Measurements from ENCODE around the gene COLEC11. TPM values are rescaled to one million over a fixed set of nuclear protein-coding genes. Genes with fewer than 3 reads are reported as not detected.

Gene COLEC11
- total and polyA plus RNA-seq, 9 of the 15 experiments (the other 6 are each of a cell fraction or from before 2014, with no cell fraction given): 0.32 to 4.3 (median 1.8) TPM

GRCh38 chr2:3681625-3682024, 86.7 kb downstream of the COLEC11 start:
- CTCF ChIA-PET (ENCODE audit: low intra/inter-chr PET ratio): no interaction called here
- Histone ChIP-seq H3K9ac (ENCODE audit: insufficient read depth in 1 of 2, low read depth in 2 of 2, low read length in 2 of 2) (no peak overlapping the region), H3K4me2 (ENCODE audit: insufficient read depth, low read length) (no peak overlapping the region), H3K27me3 (ENCODE audit: control insufficient read depth in 2 of 2, insufficient read depth in 2 of 2, low read length in 2 of 2) (peaks cover 13 to 44% of the 10 kb centered on the region in 2 experiments; a peak in 4 of 5 replicates), H3K27ac (ENCODE audit: extremely low read depth, low read depth, low read length) (no peak overlapping the region), H3K9me3 (replicated peaks; ENCODE audit: control insufficient read depth, insufficient read depth, low read depth, low read length) (no peaks in the 10 kb centered on the region), H3K36me3 (ENCODE audit: control insufficient read depth, insufficient read depth, low read length) (no peaks in the 10 kb centered on the region), H3K9me1 (ENCODE audit: control insufficient read depth, insufficient read depth, low read length) (no peaks in the 10 kb centered on the region), H3K4me3 (no peak overlapping the region), H4K20me1 (replicated peaks; ENCODE audit: control insufficient read depth, insufficient read depth, low read length) (no peaks in the 10 kb centered on the region), H2AFZ (ENCODE audit: low read depth, low read length) (no peak overlapping the region), H3K79me2 (ENCODE audit: control insufficient read depth, insufficient read depth, low read length) (no peaks in the 10 kb centered on the region), H3K4me1 (replicated peaks in 1 of 2; ENCODE audit: control insufficient read depth in 2 of 2, insufficient read depth in 2 of 2, low read length in 2 of 2) (no peaks in the 10 kb centered on the region)
- TF ChIP-seq CHD2 (IDR thresholded peaks at IDR 0.05; ENCODE audit: low read depth, low read length) (no peak), ATF7 (IDR thresholded peaks at IDR 0.05) (no peak), DDX20 (tag; IDR thresholded peaks at IDR 0.05; ENCODE audit: low read depth) (no peak)
- 2% methylated on average over 5 of the region's 5 CpGs for WGBS (ENCODE audit: insufficient coverage, low coverage, missing lambda C conversion rate)
- no TSS peak for BruUV-seq (replicated peaks)
- DNase-seq (ENCODE audit: extremely low read depth in 1 of 4, low spot score in 3 of 4): no peak
- POLR2A ChIA-PET: no interaction called here
- no peak for ATAC-seq
- no peak for FAIRE-seq
- intact Hi-C loops (cut with micrococcal nuclease) (no loop called here), in situ Hi-C loops (cut with MboI) (no loop called here)

GRCh38 chr2:3682811-3683210, 87.9 kb downstream of the COLEC11 start:
- 3% methylated on average over 6 of the region's 6 CpGs for WGBS (ENCODE audit: insufficient coverage, low coverage, missing lambda C conversion rate)
- no peaks in the 10 kb centered on the region for H3K36me3 ChIP-seq (ENCODE audit: control insufficient read depth, insufficient read depth, low read length)
- H3K4me3 ChIP-seq: no peak overlapping the region
- no peak overlapping the region for H3K27ac ChIP-seq (ENCODE audit: extremely low read depth, low read depth, low read length)
- no peaks in the 10 kb centered on the region for H4K20me1 ChIP-seq (replicated peaks; ENCODE audit: control insufficient read depth, insufficient read depth, low read length)
- ChIA-PET POLR2A (interaction anchor here (0.5 kb wide), 1 partner anchor 784 kb away, joined by 3 read pairs; no protein-coding TSS in a partner anchor), CTCF (ENCODE audit: low intra/inter-chr PET ratio) (no interaction called here)
- peaks cover 9 to 32% of the 10 kb centered on the region in 2 experiments; a peak in 4 of 5 replicates for H3K27me3 ChIP-seq (ENCODE audit: control insufficient read depth in 2 of 2, insufficient read depth in 2 of 2, low read length in 2 of 2)
- no peak overlapping the region for H3K9ac ChIP-seq (ENCODE audit: insufficient read depth in 1 of 2, low read depth in 2 of 2, low read length in 2 of 2)
- FAIRE-seq: no peak
- in situ Hi-C loops (cut with MboI): no loop called here
- DNase-seq (ENCODE audit: extremely low read depth in 1 of 4, low spot score in 3 of 4): no peak
- H3K79me2 ChIP-seq (ENCODE audit: control insufficient read depth, insufficient read depth, low read length): no peaks in the 10 kb centered on the region
- intact Hi-C loops (cut with micrococcal nuclease): no loop called here
- no peak overlapping the region for H2AFZ ChIP-seq (ENCODE audit: low read depth, low read length)
- H3K9me1 ChIP-seq (ENCODE audit: control insufficient read depth, insufficient read depth, low read length): no peaks in the 10 kb centered on the region
- H3K9me3 ChIP-seq (replicated peaks; ENCODE audit: control insufficient read depth, insufficient read depth, low read depth, low read length): no peaks in the 10 kb centered on the region
- no peak for ATAC-seq
- no peak overlapping the region for H3K4me2 ChIP-seq (ENCODE audit: insufficient read depth, low read length)
- BruUV-seq (replicated peaks): no TSS peak
- no peaks in the 10 kb centered on the region for H3K4me1 ChIP-seq (replicated peaks in 1 of 2; ENCODE audit: control insufficient read depth in 2 of 2, insufficient read depth in 2 of 2, low read length in 2 of 2)
- TF ChIP-seq PATZ1 (CRISPR knock-in tag; IDR thresholded peaks at IDR 0.05; ENCODE audit: borderline replicate concordance) (no peak), NR0B1 (IDR thresholded peaks at IDR 0.05; ENCODE audit: partially characterized antibody) (no peak), PCBP2 (IDR thresholded peaks at IDR 0.05; ENCODE audit: low read depth, low read length, poor library complexity, severe bottlenecking) (no peak), PRPF4 (IDR thresholded peaks at IDR 0.05; ENCODE audit: insufficient read depth, low read depth, low read length, poor library complexity, severe bottlenecking) (no peak), RBM34 (IDR thresholded peaks at IDR 0.05; ENCODE audit: borderline replicate concordance, insufficient read depth, low read length) (no peak), POLR2H (tag; IDR thresholded peaks at IDR 0.05; ENCODE audit: low read depth) (no peak), ZNF263 (CRISPR knock-in tag; IDR thresholded peaks at IDR 0.05; ENCODE audit: borderline replicate concordance) (no peak), OTX1 (CRISPR knock-in tag; IDR thresholded peaks at IDR 0.05) (no peak), IRF9 (tag; IDR thresholded peaks at IDR 0.05) (no peak)
